ENCODE results near the gene CCDC47. TPM values are rescaled to one million over a fixed set of nuclear protein-coding genes. Genes with fewer than 3 reads are reported as not detected.

CCDC47 gene
- 56.4 and 61.9 TPM in 2 replicates for total RNA-seq (2014; rRNA removed; shearing (Covaris generic))
- 31.5 and 38.5 TPM in 2 replicates for polyA plus RNA-seq (2016; fragmentation: Nextera tagmentation; extraction: Ambion mirVana)
- long read RNA-seq, transcript CCDC47-201 (13 exons, 3,466 nt), result major isoform, 29 of 50 reads
- long read RNA-seq, transcript CCDC47-204 (12 exons, 1,719 nt), result minor isoform, 5 of 50 reads
- long read RNA-seq, partial matches to known transcripts, result 12 of 50 reads
- long read RNA-seq, other reads (novel, unspliced or antisense), result 4 of 50 reads

DNA sequence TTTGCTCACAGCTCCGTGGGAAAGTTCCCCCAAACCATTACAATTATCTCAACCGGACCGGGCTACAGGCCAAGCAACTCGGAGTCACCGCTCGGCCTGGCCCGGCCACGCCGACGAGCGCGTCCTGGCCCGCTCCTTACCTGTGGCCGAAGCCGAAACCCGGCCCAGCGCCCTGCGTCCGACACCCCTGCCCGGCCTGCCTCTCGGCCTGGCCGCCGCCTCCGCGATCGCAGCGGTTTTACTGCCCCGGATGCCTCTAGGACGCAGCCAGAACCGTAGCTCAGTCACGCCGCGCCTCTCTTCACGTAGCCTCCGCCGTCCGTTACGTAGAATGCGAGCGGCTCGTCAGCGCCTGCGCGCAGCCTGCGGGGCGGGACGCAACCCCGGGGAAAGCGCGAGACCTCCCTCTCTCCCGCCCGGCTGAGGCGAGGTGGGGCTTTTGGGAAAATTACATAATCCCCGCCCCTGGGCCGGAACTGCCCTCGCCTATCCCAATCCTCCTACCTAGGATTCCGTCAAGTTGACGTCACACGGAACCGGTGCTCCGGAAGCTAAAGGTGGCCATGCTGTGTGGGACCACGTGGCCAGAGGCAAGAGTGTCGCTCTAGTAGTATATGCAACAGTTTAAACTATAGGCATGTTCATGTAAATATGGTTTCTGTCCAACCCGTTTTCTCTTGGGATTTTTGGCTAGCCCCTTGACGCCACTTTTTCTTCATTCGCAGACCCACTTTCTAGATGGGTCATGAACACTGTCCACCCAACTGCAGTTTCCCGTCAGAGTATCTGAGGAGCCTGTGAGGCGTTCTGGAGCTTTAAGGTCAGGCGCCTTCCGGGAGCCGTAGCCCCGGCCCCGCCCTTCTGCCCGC, at the start of gene CCDC47:
Gene CCDC47, minus strand, starts transcription at position 326 of the 869 bp plus-strand sequence. CDS start 7,422 bp downstream, outside the sequence.
- H3K4me3 ChIP-seq, result peak within 1 kb of the TSS; percentile 99
- peaks cover 64% of the 10 kb centered on the region for H4K20me1 ChIP-seq (replicated peaks; ENCODE audit: insufficient read depth)
- peaks cover 6% of the 10 kb centered on the region; the same call in 1 of the 2 replicates for H3K36me3 ChIP-seq (ENCODE audit: insufficient read depth)
- H3K27ac ChIP-seq (ENCODE audit: low read depth), result peak within 1 kb of the TSS; percentile 98
- H3K27me3 ChIP-seq (ENCODE audit: insufficient read depth), result no peaks in the 10 kb centered on the region
- peak within 1 kb of the TSS; percentile 96 for H3K4me2 ChIP-seq
- no peaks in the 10 kb centered on the region for H3K9me2 ChIP-seq (ENCODE audit: insufficient read depth)
- H3K27ac Mint-ChIP-seq, result peak within 1 kb of the TSS; percentile 100
- H3K27me3 Mint-ChIP-seq (ENCODE audit: insufficient read depth, low read depth, poor library complexity), result peaks cover 14% of the 10 kb centered on the region
- H2AFZ ChIP-seq, result peak within 1 kb of the TSS; percentile 39; the same call in 1 of the 2 replicates
- H3K4me3 Mint-ChIP-seq, result peak within 1 kb of the TSS; percentile 95
- H3K9me3 Mint-ChIP-seq, result no peaks in the 10 kb centered on the region; the same call in 2 of the 3 replicates
- H3K79me2 ChIP-seq (replicated peaks; ENCODE audit: insufficient read depth), result peaks cover 90% of the 10 kb centered on the region
- H3F3A ChIP-seq (replicated peaks; ENCODE audit: low read depth), result no peaks in the 10 kb centered on the region; the same call in 1 of the 2 replicates
- peaks cover 32% of the 10 kb centered on the region for H3K36me3 Mint-ChIP-seq (ENCODE audit: low read depth)
- ATAC-seq (peak; percentile 86), DNase-seq (ENCODE audit: low spot score) (peak; percentile 100)
- H3K4me1 ChIP-seq (ENCODE audit: insufficient read depth), result peaks cover 22% of the 10 kb centered on the region
- H3K4me1 Mint-ChIP-seq, result peaks cover 18% of the 10 kb centered on the region
- TF ChIP-seq ZNF331 (CRISPR knock-in tag; IDR thresholded peaks at IDR 0.05; ENCODE audit: low read depth) (no peak), NANOG (IDR thresholded peaks at IDR 0.05; ENCODE audit: borderline replicate concordance) (0 out of 2 replicates have a peak, but pooled peaks have one; percentile 14), ETS1 (IDR thresholded peaks at IDR 0.05) (peak; percentile 85), JUNB (IDR thresholded peaks at IDR 0.05; ENCODE audit: unreplicated experiment) (no peak), STAT1 (IDR thresholded peaks at IDR 0.05; ENCODE audit: unreplicated experiment) (no peak), ZNF114 (CRISPR knock-in tag; IDR thresholded peaks at IDR 0.05) (no peak), POLR2AphosphoS5 (IDR thresholded peaks at IDR 0.05; ENCODE audit: low read depth) (peak; percentile 94), EZH2 (IDR thresholded peaks at IDR 0.05; ENCODE audit: low read depth, unreplicated experiment) (no peak), CREB1 (CRISPR knock-in tag; IDR thresholded peaks at IDR 0.05; ENCODE audit: low read depth) (peak; percentile 95), EZH2phosphoT487 (IDR thresholded peaks at IDR 0.05; ENCODE audit: unreplicated experiment) (no peak), CTCF (conservative IDR thresholded peaks at IDR 0.05; ENCODE audit: low read depth in 2 of 2) (no peak)
- TF ChIP-seq, protein P1, sequence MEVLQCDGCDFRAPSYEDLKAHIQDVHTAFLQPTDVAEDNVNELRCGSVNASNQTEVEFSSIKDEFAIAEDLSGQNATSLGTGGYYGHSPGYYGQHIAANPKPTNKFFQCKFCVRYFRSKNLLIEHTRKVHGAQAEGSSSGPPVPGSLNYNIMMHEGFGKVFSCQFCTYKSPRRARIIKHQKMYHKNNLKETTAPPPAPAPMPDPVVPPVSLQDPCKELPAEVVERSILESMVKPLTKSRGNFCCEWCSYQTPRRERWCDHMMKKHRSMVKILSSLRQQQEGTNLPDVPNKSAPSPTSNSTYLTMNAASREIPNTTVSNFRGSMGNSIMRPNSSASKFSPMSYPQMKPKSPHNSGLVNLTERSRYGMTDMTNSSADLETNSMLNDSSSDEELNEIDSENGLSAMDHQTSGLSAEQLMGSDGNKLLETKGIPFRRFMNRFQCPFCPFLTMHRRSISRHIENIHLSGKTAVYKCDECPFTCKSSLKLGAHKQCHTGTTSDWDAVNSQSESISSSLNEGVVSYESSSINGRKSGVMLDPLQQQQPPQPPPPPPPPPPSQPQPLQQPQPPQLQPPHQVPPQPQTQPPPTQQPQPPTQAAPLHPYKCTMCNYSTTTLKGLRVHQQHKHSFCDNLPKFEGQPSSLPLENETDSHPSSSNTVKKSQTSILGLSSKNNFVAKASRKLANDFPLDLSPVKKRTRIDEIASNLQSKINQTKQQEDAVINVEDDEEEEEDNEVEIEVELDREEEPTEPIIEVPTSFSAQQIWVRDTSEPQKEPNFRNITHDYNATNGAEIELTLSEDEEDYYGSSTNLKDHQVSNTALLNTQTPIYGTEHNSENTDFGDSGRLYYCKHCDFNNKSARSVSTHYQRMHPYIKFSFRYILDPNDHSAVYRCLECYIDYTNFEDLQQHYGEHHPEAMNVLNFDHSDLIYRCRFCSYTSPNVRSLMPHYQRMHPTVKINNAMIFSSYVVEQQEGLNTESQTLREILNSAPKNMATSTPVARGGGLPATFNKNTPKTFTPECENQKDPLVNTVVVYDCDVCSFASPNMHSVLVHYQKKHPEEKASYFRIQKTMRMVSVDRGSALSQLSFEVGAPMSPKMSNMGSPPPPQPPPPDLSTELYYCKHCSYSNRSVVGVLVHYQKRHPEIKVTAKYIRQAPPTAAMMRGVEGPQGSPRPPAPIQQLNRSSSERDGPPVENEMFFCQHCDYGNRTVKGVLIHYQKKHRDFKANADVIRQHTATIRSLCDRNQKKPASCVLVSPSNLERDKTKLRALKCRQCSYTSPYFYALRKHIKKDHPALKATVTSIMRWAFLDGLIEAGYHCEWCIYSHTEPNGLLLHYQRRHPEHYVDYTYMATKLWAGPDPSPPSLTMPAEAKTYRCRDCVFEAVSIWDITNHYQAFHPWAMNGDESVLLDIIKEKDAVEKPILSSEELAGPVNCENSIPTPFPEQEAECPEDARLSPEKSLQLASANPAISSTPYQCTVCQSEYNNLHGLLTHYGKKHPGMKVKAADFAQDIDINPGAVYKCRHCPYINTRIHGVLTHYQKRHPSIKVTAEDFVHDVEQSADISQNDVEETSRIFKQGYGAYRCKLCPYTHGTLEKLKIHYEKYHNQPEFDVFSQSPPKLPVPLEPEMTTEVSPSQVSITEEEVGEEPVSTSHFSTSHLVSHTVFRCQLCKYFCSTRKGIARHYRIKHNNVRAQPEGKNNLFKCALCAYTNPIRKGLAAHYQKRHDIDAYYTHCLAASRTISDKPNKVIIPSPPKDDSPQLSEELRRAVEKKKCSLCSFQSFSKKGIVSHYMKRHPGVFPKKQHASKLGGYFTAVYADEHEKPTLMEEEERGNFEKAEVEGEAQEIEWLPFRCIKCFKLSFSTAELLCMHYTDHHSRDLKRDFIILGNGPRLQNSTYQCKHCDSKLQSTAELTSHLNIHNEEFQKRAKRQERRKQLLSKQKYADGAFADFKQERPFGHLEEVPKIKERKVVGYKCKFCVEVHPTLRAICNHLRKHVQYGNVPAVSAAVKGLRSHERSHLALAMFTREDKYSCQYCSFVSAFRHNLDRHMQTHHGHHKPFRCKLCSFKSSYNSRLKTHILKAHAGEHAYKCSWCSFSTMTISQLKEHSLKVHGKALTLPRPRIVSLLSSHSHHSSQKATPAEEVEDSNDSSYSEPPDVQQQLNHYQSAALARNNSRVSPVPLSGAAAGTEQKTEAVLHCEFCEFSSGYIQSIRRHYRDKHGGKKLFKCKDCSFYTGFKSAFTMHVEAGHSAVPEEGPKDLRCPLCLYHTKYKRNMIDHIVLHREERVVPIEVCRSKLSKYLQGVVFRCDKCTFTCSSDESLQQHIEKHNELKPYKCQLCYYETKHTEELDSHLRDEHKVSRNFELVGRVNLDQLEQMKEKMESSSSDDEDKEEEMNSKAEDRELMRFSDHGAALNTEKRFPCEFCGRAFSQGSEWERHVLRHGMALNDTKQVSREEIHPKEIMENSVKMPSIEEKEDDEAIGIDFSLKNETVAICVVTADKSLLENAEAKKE (CRISPR knock-in tag; IDR thresholded peaks at IDR 0.05), result no peak

All from GM23338 (cell line).